GM18505 (cell line): ENCODE data around the gene S100A1.
"Not testable (repeated sequence)": the region's sequence is repeated elsewhere in the genome, so short reads cannot be mapped to it uniquely, and the experiment has no call there.

Experiments used
- ATAC-seq: cut with Tn5 transposase; IDR thresholded peaks from one replicate; pipeline ENCODE4 v1.9.1; 2021; ENCODE audit not compliant: unreplicated experiment
- POLR2A ChIP-seq: IDR thresholded peaks from 4 replicates; pipeline ENCODE4 v1.6.1; 2011; ENCODE audit warnings: borderline replicate concordance; ENCODE audit not compliant: insufficient read depth, insufficient read length; ENCODE audit errors: extremely low read depth

S100A1 gene

DNA sequence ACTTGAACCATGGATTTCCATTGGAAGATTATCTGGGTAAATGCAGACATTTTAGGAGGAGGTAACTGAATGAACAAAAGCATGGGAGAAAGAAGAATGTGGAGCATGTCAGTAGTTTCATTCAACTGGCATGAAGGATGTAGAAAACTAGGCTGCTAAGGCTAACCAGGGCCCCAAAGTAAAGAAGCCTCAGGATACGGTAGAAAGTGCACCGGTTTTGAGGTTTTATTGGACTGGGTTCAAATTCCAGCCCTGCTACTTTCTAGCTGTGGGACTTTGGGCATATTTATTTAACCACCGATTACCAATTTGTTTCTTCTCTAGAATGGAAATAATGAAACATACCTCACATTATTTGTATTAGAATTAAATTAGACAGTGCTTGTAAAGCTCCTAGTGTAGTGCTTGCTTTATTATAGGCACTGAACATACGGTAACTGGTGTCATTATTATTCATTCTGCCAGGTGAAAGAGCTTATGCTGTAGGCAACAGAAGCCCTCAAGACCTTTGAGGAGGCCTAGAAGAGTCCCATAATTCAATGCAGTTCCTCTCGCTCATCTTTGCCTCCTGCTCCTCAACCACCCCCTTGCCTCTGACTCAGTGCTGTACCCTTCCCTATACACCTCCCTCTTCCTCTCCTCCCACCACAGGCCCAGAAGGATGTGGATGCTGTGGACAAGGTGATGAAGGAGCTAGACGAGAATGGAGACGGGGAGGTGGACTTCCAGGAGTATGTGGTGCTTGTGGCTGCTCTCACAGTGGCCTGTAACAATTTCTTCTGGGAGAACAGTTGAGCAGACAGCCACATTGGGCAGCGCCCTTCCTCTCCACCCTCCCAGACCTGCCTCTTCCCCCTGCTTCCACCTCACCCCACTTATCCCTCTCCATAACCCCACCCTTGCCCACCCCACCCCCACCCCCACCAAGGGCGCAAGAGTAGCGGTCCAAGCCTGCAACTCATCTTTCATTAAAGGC, 3.1 kb downstream of the S100A1 start:
- ATAC-seq = no peak
- no peak for TF ChIP-seq POLR2A

- no peak for TF ChIP-seq POLR2A
- ATAC-seq = no peak
Measured at GRCh38 chr1:153633161-153633753, 5.0 kb downstream of the S100A1 start.

DNA sequence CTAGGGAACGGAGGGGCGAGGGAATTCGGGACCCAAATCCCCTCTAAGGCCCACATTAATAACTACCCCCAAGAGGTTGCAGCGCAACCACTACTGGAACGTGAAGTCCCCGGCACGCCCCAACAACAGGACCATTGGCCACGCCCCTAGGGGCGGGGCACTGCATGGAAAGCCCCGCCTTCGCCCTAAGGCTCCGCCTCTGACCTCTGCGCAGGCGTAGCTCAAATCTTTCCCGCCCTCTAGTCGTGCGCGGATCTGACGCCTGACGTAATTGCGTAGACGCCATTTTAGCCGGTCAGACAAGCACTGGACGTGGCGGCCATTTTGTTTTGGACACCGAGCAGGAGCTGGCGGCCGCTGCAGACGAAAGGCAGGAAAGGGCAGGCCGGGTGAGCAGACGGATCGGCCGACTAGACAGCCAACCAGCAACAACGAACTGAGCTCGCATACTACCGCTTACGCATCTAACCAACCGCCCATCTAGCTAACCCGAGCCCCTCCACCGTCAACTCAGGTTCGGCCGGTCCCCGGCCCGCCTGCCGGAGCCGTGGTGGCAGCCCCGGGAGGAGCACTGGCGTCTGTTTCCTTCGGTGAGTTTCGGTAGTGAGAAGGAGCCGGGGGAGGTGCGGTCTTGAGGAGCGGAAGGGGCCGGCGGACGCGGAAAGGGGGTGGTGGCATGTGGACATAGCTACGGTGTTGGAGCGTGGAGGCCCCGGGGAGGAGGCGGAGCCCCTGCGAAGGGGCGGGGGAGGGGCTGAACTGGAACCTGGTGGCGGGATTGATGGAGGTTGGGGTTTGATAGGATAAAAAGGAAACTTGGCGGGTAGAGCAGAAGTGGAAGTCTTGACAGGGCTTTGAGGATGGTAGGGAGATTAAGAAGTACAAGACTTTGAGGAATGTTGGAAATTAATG, 5.8 kb downstream of the S100A1 start, which contains the start of gene CHTOP:
CHTOP (plus strand) TSS at position 313 of the 912 bp plus-strand sequence. CDS start 2,523 bp downstream, outside the sequence.
- TF ChIP-seq POLR2A = peak; percentile 97
- ATAC-seq = peak; percentile 87

GRCh38 chr1:153635872-153636271, 7.6 kb downstream of the S100A1 start:
- ATAC-seq = no peak
- TF ChIP-seq POLR2A = no peak

- TF ChIP-seq POLR2A = no peak
- ATAC-seq = no peak
Measured at GRCh38 chr1:153636312-153636711, 8.1 kb downstream of the S100A1 start.

DNA sequence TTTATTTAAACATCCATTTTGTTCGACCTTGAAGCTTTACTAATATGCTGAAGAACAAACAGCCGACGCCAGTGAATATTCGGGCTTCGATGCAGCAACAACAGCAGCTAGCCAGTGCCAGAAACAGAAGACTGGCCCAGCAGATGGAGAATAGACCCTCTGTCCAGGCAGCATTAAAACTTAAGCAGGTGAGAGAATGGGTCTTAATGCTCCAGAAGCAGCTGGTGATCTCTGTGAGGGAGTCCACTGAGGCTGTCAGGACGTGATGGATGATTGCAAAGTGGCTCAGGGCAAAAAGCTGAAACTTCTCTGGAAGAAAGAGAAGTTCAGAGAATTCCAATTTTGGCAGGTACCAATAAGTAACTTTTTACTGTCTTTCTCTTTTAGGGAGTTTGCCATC, 10.0 kb downstream of the S100A1 start:
- no peak for ATAC-seq
- no peak for TF ChIP-seq POLR2A

DNA sequence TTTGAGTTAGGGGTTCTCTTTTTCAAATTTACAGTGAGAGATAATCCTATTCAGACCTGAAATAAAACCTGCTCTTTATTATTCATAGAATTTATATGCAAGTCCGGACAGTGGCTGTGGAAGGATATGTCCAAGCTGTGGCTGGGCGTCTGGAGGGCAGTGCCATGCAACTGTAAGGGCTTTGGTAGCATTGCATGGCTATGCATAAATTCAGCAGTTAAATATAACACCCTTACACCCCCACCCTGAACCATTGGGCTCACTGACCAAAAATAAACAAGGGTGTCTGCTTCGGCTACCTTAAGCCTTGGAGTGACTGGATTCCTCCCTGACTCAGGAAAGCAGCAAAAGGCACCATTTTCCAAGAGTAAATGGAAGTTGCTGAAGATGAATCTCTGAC, 11.0 kb downstream of the S100A1 start:
- ATAC-seq = no peak
- no peak for TF ChIP-seq POLR2A

- ATAC-seq = not testable (repeated sequence)
Measured at GRCh38 chr1:153640213-153640612, 12.0 kb downstream of the S100A1 start.

DNA sequence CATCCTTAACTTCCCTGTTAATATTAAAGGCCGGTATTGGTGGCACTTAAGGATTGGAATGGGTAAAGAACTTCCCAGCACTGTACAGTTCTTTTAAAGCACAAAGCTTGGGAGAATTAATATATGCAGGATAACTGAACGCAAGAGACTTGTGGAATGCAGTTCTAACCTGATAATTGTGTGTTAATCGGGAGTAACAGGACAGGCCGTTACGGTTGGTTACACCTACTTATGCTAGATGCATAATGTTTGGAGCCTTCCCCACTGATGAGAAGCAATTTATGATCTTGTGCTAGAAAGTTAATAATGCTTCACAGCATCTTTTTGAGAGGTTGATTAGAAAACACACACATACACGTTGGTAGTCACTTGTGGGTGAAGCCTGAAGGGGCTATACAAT, 12.6 kb downstream of the S100A1 start:
- no peak for TF ChIP-seq POLR2A
- no peak for ATAC-seq

DNA sequence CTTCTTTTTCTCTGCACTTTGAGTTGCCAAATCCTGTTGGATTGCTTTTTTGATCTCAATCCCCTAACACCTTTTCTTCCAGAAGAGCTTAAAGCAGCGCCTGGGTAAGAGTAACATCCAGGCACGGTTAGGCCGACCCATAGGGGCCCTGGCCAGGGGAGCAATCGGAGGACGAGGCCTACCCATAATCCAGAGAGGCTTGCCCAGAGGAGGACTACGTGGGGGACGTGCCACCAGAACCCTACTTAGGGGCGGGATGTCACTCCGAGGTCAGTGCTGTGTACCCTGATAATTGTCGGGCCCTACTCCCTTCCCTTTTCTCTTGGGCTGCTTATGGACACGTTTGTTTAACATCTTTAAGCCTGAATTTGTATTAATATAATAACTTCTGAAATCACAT, 13.9 kb downstream of the S100A1 start:
- no peak for TF ChIP-seq POLR2A
- no peak for ATAC-seq

DNA sequence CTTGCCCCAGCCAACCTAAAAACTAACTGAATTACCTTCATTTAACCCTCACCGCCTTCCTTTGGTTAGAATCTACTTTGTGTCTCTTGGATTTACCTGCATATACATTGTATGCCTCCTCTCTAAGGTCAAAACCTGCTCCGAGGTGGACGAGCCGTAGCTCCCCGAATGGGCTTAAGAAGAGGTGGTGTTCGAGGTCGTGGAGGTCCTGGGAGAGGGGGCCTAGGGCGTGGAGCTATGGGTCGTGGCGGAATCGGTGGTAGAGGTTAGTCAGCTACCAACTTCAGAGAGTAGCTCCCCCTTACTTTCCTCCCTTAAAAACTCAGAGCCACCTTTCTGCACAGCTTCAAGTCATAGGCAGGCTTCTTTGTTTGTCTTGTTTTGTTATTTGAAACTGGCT, 14.9 kb downstream of the S100A1 start:
- no peak for ATAC-seq

GRCh38 chr1:153643816-153644215, 15.6 kb downstream of the S100A1 start:
- no peak for TF ChIP-seq POLR2A
- ATAC-seq = no peak

More for the DNA sequence above, 14.9 kb downstream of the S100A1 start:
- no peak for TF ChIP-seq POLR2A

GRCh38 chr1:153646672-153647345, 18.6 kb downstream of the S100A1 start:
- no peak for ATAC-seq

GRCh38 chr1:153647346-153647714, 19.1 kb downstream of the S100A1 start:
- ATAC-seq = no peak
- TF ChIP-seq POLR2A = no peak

More at GRCh38 chr1:153646672-153647345, 18.6 kb downstream of the S100A1 start:
- TF ChIP-seq POLR2A = no peak
